GM12892 (cell line): ENCODE measurements around the gene WIPI1.

Experiments
- DNase-seq: peaks from one replicate; pipeline ENCODE4 v3.0.0; 2011; ENCODE audit not compliant: insufficient read length
- FAIRE-seq: peaks from 2 replicates; lab custom pipeline; 2011; peaks lifted over from hg19 to GRCh38; lab: Jason Lieb, UNC
- POLR2A ChIP-seq: IDR thresholded peaks from 2 replicates; pipeline ENCODE4 v1.6.1; 2011; ENCODE audit warnings: low read depth, low read length, control low read depth
- POLR2AphosphoS5 ChIP-seq: IDR thresholded peaks from 2 replicates; pipeline ENCODE4 v1.6.1; 2011; ENCODE audit warnings: low read depth, low read length, control low read depth
- TAF1 ChIP-seq: IDR thresholded peaks from 2 replicates; pipeline ENCODE4 v1.6.1; 2011; ENCODE audit warnings: low read depth, mild to moderate bottlenecking, control low read depth, low read length, borderline replicate concordance

Gene WIPI1

GRCh38 chr17:68385490-68386215, 71.6 kb downstream of the WIPI1 start:
- DNase-seq (no peak), FAIRE-seq (no peak)
- no peak for TF ChIP-seq POLR2AphosphoS5
- TF ChIP-seq POLR2A = no peak
- no peak for TF ChIP-seq TAF1

- FAIRE-seq = no peak
- DNase-seq = no peak
- no peak for TF ChIP-seq POLR2AphosphoS5
- TF ChIP-seq POLR2A = no peak
- TF ChIP-seq TAF1 = no peak
Observed at GRCh38 chr17:68384941-68385340, 72.4 kb downstream of the WIPI1 start.

GRCh38 chr17:68384471-68384870, 72.8 kb downstream of the WIPI1 start:
- no peak for DNase-seq
- TF ChIP-seq POLR2A (no peak), POLR2AphosphoS5 (no peak), TAF1 (no peak)
- FAIRE-seq = no peak

GRCh38 chr17:68383443-68384321, 73.6 kb downstream of the WIPI1 start:
- no peak for DNase-seq
- TF ChIP-seq POLR2AphosphoS5 (no peak), POLR2A (no peak), TAF1 (no peak)
- FAIRE-seq = no peak

- TF ChIP-seq POLR2A (no peak), POLR2AphosphoS5 (no peak), TAF1 (no peak)
- no peak for DNase-seq
- no peak for FAIRE-seq
Observed at GRCh38 chr17:68383120-68383442, 74.2 kb downstream of the WIPI1 start.

GRCh38 chr17:68382582-68383085, 74.7 kb downstream of the WIPI1 start:
- no peak for DNase-seq
- TF ChIP-seq TAF1 (no peak), POLR2A (no peak), POLR2AphosphoS5 (no peak)
- no peak for FAIRE-seq

GRCh38 chr17:68381076-68381900, 76.0 kb downstream of the WIPI1 start:
- no peak for DNase-seq
- no peak for TF ChIP-seq TAF1
- TF ChIP-seq POLR2A = no peak
- TF ChIP-seq POLR2AphosphoS5 = no peak
- no peak for FAIRE-seq

- DNase-seq (no peak), FAIRE-seq (no peak)
- TF ChIP-seq POLR2AphosphoS5 = no peak
- no peak for TF ChIP-seq TAF1
- TF ChIP-seq POLR2A = no peak
Observed at GRCh38 chr17:68379692-68380677, 77.3 kb downstream of the WIPI1 start.

GRCh38 chr17:68379177-68379510, 78.2 kb downstream of the WIPI1 start:
- DNase-seq = no peak
- FAIRE-seq = no peak
- TF ChIP-seq TAF1 = no peak
- no peak for TF ChIP-seq POLR2A
- TF ChIP-seq POLR2AphosphoS5 = no peak
